ENCODE measurements around the gene TNN. TPM values are rescaled to one million over a fixed set of nuclear protein-coding genes. Genes with fewer than 3 reads are reported as not detected.

Gene TNN
- total RNA-seq, 2 donors from 2014 or later, result 0.05 to 0.97 TPM

GRCh38 chr1:175133673-175134435 lies 66.2 kb downstream of the TNN start:
- H3K4me1 ChIP-seq (replicated peaks), result no peaks in the 10 kb centered on the region
- no peak for DNase-seq (ENCODE audit: low spot score)
- H3K9me3 ChIP-seq, result no peaks in the 10 kb centered on the region
- no peaks in the 10 kb centered on the region for H3K36me3 ChIP-seq
- intact Hi-C loops (cut with DNase I), result loop anchor here (5.0 kb wide), 1 partner anchor 112 kb away; the partner anchor contains the start of gene MRPS14
- no peak overlapping the region for H3K4me3 ChIP-seq
- WGBS, result 90% methylated on average over 6 of the region's 6 CpGs
- H3K27ac ChIP-seq, result no peak overlapping the region
- TF ChIP-seq CTCF (IDR thresholded peaks at IDR 0.05) (no peak), POLR2AphosphoS5 (IDR thresholded peaks at IDR 0.05) (no peak), POLR2A (IDR thresholded peaks at IDR 0.05) (no peak)
- H3K27me3 ChIP-seq (replicated peaks; ENCODE audit: insufficient read depth), result no peaks in the 10 kb centered on the region

- no peaks in the 10 kb centered on the region for H3K4me1 ChIP-seq (replicated peaks)
- 79% methylated on average over 1 of the region's 1 CpG for WGBS
- H3K27me3 ChIP-seq (replicated peaks; ENCODE audit: insufficient read depth), result no peaks in the 10 kb centered on the region
- no peak overlapping the region for H3K27ac ChIP-seq
- no peaks in the 10 kb centered on the region for H3K9me3 ChIP-seq
- intact Hi-C loops (cut with DNase I), result loop anchor here (5.0 kb wide), 1 partner anchor 112 kb away; the partner anchor contains the start of gene MRPS14
- H3K4me3 ChIP-seq, result no peak overlapping the region
- TF ChIP-seq CTCF (IDR thresholded peaks at IDR 0.05) (no peak), POLR2AphosphoS5 (IDR thresholded peaks at IDR 0.05) (no peak), POLR2A (IDR thresholded peaks at IDR 0.05) (no peak)
- DNase-seq (ENCODE audit: low spot score), result no peak
- H3K36me3 ChIP-seq, result no peaks in the 10 kb centered on the region
These were observed 66.9 kb downstream of the TNN start for GRCh38 chr1:175134500-175134899.

GRCh38 chr1:175136246-175136645 lies 68.6 kb downstream of the TNN start:
- no peak for TF ChIP-seq POLR2AphosphoS5 (IDR thresholded peaks at IDR 0.05)
- TF ChIP-seq CTCF (IDR thresholded peaks at IDR 0.05), result no peak
- no peak for TF ChIP-seq POLR2A (IDR thresholded peaks at IDR 0.05)
- no peak overlapping the region for H3K4me3 ChIP-seq
- WGBS, result 69% methylated on average over 3 of the region's 3 CpGs
- no peaks in the 10 kb centered on the region for H3K4me1 ChIP-seq (replicated peaks)
- no peak overlapping the region for H3K27ac ChIP-seq
- DNase-seq (ENCODE audit: low spot score), result no peak
- H3K36me3 ChIP-seq, result no peaks in the 10 kb centered on the region
- no peaks in the 10 kb centered on the region for H3K27me3 ChIP-seq (replicated peaks; ENCODE audit: insufficient read depth)
- no peaks in the 10 kb centered on the region for H3K9me3 ChIP-seq
- intact Hi-C loops (cut with DNase I), result no loop called here

DNA sequence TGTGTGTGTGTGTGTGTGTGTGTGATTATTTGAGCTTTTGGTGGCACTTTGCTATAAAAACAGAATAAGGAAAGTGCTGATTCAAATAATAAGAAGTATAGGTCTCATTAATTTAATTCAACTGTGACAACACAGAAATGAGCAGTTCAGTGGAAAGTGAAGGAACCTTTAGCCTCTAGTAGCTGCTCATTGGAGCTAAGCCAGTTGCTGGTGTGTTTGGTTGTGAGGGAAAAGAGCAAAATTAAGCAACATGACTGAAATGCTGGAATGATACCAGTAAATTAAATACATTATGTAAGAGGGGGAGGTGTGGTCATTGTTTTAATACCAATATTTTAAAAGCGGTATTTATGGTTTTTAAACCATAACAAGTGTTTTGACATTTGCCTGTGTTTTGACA lies 69.7 kb downstream of the TNN start:
- Histone ChIP-seq H3K36me3 (no peaks in the 10 kb centered on the region), H3K9me3 (no peaks in the 10 kb centered on the region), H3K4me1 (replicated peaks) (no peaks in the 10 kb centered on the region), H3K27ac (no peak overlapping the region), H3K4me3 (no peak overlapping the region), H3K27me3 (replicated peaks; ENCODE audit: insufficient read depth) (no peaks in the 10 kb centered on the region)
- intact Hi-C loops (cut with DNase I), result no loop called here
- DNase-seq (ENCODE audit: low spot score), result no peak
- 89% methylated on average over 1 of the region's 1 CpG for WGBS
- TF ChIP-seq CTCF (IDR thresholded peaks at IDR 0.05) (no peak), POLR2AphosphoS5 (IDR thresholded peaks at IDR 0.05) (no peak), POLR2A (IDR thresholded peaks at IDR 0.05) (no peak)

- no peaks in the 10 kb centered on the region for H3K27me3 ChIP-seq (replicated peaks; ENCODE audit: insufficient read depth)
- no peaks in the 10 kb centered on the region for H3K4me1 ChIP-seq (replicated peaks)
- no peaks in the 10 kb centered on the region for H3K36me3 ChIP-seq
- intact Hi-C loops (cut with DNase I), result no loop called here
- H3K4me3 ChIP-seq, result no peak overlapping the region
- TF ChIP-seq POLR2AphosphoS5 (IDR thresholded peaks at IDR 0.05) (no peak), POLR2A (IDR thresholded peaks at IDR 0.05) (no peak), CTCF (IDR thresholded peaks at IDR 0.05) (no peak)
- no peak for DNase-seq (ENCODE audit: low spot score)
- no peaks in the 10 kb centered on the region for H3K9me3 ChIP-seq
- WGBS, result 37% methylated on average over 2 of the region's 2 CpGs
- H3K27ac ChIP-seq, result no peak overlapping the region
These were observed 70.9 kb downstream of the TNN start for GRCh38 chr1:175138579-175138978.
